SH-SY5Y (cell line): ENCODE measurements around the gene CCND2.

Source experiments
- GATA2 ChIP-seq: IDR thresholded peaks from 2 replicates; pipeline ENCODE4 v1.6.1; 2011; ENCODE audit warnings: mild to moderate bottlenecking, low read depth, low read length
- GATA3 ChIP-seq: IDR thresholded peaks from 2 replicates; pipeline ENCODE4 v1.6.1; 2011; ENCODE audit warnings: low read depth, mild to moderate bottlenecking, low read length, moderate library complexity

- TF ChIP-seq GATA3 = no peak
- TF ChIP-seq GATA2 = no peak
These were observed 31.0 kb upstream of the CCND2 start for GRCh38 chr12:4242595-4242994.
